GM19438 (cell line): Measurements from ENCODE around the gene IL12RB2.
"Not testable (repeated sequence)": the region's sequence is repeated elsewhere in the genome, so short reads cannot be mapped to it uniquely, and the experiment has no call there.

ENCODE experiments used
- ATAC-seq: cut with Tn5 transposase; IDR thresholded peaks from one replicate; pipeline ENCODE4 v1.9.1; 2021; ENCODE audit warnings: low read depth; ENCODE audit not compliant: unreplicated experiment

Gene IL12RB2

DNA sequence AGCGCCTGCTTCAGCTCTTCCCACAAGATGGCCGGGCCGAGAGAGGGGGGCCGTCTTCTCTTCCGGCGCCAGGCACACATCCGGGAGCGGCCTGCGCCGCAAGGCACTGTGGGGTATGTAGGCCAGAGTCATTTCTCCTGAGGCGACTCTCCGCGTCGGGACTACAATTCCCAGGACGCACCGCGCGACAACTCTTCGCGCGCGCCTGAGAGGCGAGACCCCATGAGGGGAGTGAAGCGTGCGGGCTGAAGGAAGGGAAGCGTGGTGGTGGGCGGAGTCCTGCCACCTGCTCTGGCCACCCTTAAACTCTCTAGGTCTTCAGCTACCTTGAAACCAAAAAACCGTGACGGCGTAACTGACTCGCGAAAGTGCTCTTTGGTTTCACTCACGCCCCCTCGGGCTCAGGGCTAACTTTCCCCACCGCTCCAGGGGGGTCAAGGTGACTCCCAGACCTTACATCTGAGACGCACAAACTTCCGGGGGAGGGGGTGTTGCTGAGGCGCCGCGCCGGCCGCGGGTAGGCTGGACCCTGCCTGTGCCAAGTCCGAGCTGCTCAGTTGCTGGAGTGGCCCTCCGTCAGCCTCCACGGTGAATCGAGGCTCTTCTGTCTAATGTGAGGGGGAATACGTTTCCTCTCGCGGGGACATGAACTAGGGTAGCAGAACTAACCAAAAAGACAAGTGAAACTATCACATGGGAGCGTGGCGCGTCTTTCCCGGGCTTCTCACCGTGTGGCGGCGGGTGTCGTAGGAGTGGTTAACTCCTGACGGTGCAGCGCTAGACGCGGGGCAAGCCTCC is 122.9 kb downstream of the IL12RB2 start, which contains the start of gene SERBP1:
Gene SERBP1 (minus strand): TSS at position 45 of the 798 bp plus-strand sequence. CDS start 102 bp downstream, outside the sequence.
- ATAC-seq, result peak; percentile 79

DNA sequence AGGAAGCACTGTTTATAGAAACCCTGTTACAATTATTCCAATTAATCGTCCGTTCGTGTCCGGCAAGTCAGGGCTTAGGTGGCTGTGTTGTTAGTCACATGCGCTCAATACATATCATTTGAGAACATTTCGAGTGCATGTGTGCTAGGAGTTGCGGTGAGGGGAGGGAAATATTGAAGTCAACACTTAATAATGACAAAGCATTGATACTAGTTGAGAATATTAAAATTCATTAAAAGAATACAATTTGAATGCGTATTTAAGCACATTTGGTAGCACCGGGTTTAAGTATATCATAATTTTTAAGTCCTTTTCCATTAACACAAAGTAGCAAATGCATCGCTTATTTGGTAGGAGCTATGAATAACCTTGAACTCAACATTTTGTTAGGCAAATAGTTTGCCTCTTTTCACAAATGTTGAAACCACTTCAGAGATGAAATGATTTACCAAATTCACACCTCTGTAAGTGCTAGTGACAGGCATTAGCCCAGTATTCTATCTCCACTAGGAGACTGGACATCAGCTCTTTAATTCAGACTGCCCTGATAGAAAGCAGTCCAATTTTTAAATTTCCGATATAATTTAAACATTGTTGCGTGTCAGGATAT is 123.6 kb downstream of the IL12RB2 start:
- no peak for ATAC-seq

DNA sequence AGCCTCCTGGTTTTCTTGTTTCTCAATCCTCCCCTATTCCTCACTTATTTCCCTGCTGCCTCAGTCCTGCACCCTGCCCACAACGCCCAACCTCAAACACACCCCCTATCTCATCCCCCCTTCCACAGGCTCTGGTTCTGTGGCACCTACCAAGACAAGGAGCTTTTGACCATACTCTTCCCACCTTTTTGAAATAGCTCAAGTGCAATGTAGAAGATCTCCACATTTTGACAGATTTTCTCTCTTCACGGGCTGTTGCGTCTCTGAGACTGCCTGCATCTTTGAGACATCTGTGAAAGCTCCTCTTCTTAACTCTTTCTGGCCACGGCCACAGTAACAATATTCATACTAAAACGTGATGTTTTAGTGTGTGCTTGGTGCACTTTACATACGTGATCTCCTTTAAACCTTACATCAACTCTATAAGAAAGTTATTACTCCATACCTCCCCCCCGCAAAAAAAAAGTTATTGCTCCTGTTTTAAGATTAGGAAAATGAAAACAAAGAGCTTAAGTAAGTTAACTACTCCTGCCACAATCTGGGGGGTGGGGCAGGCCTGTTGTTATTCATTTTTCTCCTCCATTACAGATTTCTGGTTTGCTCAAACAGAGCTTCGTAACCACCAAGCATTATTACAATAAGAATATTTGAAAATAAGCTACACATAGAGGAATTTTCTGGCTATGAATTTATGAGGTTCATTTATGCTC is 124.4 kb downstream of the IL12RB2 start:
- ATAC-seq, result no peak

DNA sequence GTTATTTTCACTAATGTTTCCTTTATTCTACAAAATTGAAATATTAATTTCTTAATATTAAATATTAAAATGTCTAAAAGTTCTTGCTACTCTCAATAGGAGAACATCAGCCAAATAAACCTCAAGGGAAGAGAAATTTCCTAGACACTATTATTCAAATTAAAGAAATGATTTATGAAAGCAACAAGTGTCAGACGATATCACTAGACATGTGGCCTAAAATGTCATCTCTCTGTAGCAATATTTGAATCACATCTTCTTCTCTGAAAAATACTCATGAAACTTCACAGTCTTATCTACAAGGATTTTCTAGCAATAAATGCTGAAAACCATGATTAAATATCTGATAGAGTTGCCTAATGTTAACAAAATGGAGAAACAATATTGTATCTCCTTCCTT is 125.1 kb downstream of the IL12RB2 start:
- ATAC-seq, result no peak

DNA sequence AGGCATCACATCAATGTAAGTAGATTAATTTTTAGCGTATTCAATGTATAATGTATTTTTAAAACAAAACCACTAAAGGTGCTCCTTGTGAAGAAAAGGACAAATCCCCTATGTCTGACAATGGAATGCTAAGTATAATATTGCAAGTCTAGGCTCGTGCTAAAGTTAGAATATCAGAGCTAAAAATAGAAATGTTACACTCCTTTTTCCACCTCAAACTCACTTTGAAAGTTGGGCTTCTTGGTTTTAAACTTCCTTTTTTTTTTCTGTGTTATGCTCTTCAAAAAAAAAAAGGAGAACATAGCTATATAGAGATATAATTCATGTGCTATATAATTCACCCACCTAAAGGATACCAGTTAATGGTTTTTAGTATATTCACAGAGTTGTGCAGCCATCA is 126.2 kb downstream of the IL12RB2 start:
- ATAC-seq, result no peak

DNA sequence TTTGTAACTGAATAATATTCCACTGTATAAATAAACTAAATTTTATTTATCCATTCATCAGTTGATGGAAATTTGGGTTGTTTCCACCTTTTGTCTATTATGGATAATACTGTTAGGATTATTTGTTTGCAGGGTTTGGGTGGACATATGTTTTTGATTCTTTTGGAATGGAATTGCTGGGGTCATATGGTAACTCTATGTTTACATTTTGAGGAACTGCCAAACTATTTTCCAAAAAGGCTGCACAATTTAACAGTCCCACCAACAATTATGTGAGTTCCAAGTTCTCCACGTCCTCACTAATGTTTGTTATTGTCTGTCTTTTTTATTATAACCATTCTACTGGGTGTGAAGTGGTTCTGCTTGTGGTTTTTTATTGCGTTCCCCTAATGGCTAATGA is 126.8 kb downstream of the IL12RB2 start:
- ATAC-seq, result no peak

DNA sequence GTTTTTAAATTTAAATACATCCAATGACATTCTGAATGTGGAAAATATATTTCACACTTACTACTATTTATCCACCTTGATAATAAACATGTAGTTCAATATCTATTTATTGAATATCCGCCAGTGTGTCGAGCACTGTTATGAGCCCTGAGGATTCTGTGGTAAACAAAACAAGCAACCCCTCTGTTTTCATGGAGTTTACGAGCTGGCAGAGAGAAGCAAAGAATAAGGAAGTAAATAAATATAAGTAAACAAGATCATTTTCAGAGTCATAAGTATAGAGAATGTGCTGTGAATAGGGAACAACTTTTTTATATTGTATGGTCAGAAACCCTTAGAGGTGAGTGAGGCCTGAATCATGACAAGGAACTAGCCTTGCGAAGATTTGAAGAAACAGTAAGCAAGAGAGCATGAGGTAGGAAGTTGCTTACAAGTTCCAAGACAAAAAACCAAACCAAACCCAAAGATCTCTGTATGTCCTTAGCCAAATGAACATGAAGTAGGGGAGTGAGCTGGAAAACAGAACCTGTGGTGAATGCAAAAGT is 128.9 kb downstream of the IL12RB2 start:
- no peak for ATAC-seq

DNA sequence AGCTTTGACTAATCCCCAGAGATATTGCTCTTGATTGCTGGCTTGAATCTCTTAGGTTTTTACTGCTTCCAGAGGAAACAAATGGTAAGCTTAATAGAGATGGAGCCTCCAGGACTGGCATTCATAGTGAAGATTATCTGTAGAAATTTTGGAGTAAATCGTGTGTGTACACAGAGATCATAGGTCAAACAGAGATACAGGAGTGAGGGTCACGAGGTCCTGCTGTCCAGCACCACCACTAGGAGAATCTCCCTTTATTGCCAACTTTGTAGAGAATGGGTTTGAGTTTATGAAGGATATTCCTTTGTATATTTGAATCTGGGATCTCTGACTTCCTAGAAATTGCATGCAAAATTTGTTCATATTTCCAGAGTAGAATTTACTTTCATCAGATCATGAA is 130.3 kb downstream of the IL12RB2 start:
- no peak for ATAC-seq

DNA sequence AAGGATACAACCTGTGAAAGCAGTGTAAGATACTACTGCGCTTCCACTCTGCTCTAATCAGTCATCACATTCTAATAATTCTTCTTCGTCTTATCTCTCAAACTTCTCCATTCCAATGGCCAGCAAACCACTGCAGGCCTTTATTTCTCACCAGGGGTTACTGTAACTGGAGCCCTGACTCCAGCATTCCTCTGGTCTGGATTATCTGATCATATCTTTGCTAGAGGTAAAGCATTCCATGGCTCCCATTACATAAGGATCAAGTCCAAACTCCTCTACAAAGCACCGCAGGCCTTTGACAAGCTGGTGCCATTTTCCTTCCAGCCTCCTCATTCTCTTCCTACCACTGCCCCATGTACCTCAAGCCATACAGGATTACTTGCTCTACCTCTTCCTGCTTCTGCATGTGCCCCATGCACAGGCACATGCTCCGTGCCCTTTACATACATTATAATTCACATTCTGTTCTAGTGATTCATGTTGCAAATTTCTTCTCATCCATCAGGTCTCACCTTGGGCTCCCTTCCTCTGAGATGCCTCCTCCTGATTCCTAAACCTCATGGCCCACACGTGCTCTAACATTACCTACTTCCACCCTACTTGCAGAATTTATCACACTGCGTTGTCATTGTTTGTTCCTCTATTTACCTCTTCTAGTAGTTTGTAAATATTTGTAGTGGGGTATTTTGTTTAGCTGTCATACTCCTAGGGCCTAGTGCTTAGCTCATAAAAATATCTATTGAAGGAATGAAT is 131.8 kb downstream of the IL12RB2 start:
- ATAC-seq, result no peak

DNA sequence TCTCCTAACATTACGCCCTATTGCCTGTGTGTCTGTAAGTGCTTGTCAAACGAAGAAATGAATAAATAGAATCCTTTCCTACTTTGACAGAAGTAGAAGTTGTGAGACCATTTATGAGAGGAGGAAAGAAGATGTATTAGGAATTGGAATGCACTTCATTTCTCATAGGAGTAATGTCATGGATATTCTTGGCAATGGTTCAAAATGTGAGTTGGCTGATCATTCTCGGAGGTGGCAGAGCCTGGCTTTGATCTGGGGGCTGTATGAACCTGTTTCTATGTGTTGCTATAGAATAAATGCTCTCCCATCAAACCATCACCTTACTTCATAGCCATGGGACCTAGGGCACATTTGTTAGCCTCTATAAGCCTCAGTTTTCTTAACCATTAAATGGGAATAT is 132.7 kb downstream of the IL12RB2 start:
- no peak for ATAC-seq

DNA sequence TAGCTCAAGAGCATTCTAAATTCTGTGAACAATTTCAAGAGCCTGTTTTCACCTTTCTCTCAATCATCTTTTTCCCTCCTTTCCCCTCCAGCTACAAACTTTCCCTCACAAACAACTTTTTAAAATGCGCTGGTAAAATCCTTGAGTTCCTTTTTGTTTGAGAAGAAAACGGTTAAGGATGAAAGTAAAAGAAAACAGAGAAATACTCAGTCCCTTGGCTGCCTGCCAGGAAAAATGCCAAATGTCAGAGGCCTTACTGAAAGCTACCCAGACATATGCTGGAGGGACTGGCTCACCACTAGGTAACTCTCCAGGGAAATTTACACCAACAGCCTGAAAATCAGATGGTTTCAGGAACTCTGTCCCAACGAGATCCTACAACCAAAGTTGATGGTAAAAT is 133.5 kb downstream of the IL12RB2 start:
- no peak for ATAC-seq

DNA sequence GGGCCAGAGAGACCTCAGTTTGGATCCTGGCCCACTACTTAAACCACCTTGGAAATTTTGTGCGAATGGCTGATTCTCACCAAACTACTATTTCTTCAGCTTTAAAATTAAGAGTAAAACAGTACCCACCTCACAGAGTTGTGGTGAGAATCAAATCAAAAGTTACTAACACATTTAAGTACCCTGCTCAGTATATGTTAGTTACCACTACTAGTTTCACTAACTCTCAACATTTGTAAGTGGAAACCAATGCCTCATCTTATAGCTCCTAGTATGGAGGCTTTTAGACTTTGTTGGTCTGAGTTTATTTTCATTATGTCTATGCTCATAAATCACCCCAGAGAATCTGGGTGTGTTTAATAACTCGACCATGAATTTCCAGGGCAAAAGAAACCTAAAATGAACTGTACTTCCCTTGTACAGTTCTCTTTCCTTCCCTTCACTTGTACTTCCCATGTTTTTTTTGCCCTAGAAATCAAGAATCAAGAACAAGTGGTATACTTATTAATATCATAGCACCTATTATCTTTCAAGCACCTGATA is 134.1 kb downstream of the IL12RB2 start:
- no peak for ATAC-seq

DNA sequence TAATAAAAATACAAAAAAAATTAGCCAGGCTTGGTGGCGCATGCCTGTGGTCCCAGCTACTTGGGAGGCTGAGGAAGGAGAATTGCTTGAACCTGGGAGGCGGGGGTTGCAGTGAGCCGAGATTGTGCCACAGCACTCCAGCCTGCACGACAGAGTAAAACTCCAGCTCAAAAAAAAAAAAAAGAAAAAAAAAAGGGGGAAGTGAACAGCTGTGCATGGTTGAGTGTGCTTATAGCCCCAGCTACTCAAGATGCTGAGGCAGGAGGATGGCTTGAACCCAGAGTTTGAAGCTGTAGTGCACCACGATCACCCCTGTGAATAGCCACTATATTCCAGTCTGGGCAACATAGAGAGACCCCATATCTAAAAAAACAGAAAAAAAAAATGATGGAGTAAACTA is 138.3 kb downstream of the IL12RB2 start:
- ATAC-seq, result not testable (repeated sequence)
